HG03521 (cell line): ENCODE data around the gene CERS2.

Source experiments
- ATAC-seq: cut with Tn5 transposase; IDR thresholded peaks from one replicate; pipeline ENCODE4 v1.9.1; 2021; ENCODE audit warnings: mild to moderate bottlenecking, moderate library complexity; ENCODE audit not compliant: unreplicated experiment

Gene CERS2

GRCh38 chr1:150922519-150922975 is 52.1 kb downstream of the CERS2 start:
- peak; percentile 30 for ATAC-seq

GRCh38 chr1:150917387-150917786 is 57.2 kb downstream of the CERS2 start:
- no peak for ATAC-seq
